Subcutaneous abdominal adipose tissue (tissue), 5 donors: ENCODE results near the gene SLC37A3.

Source experiments
- H3K27ac ChIP-seq: one replicate; pipeline ENCODE4 v1.7.0; 2013; ENCODE audit warnings: low read depth, mild to moderate bottlenecking, inconsistent platforms, low read length, moderate library complexity
- H3K27me3 ChIP-seq, 5 donors: one replicate each; pipeline ENCODE4 v1.7.0; 2013; ENCODE audit warnings: low read length in 5 of 5, inconsistent platforms in 1 of 5; ENCODE audit not compliant: control insufficient read depth in 5 of 5, insufficient read depth in 4 of 5
- H3K36me3 ChIP-seq, 5 donors: one replicate each; pipeline ENCODE4 v1.7.0; 2013; ENCODE audit warnings: low read length in 5 of 5; ENCODE audit not compliant: control insufficient read depth in 5 of 5, insufficient read depth in 5 of 5
- H3K4me1 ChIP-seq, 5 donors: one replicate each; pipeline ENCODE4 v1.7.0; 2013; ENCODE audit warnings: low read length in 5 of 5, mild to moderate bottlenecking in 3 of 5, moderate library complexity in 1 of 5; ENCODE audit not compliant: control insufficient read depth in 5 of 5, insufficient read depth in 5 of 5
- H3K4me3 ChIP-seq, 5 donors: one replicate each; pipeline ENCODE4 v1.7.0; 2013; ENCODE audit warnings: low read length in 5 of 5, low read depth in 1 of 5
- H3K9ac ChIP-seq, 5 donors: one replicate each; pipeline ENCODE4 v1.7.0; 2013; ENCODE audit warnings: low read length in 5 of 5, mild to moderate bottlenecking in 4 of 5, moderate library complexity in 3 of 5
- H3K9me3 ChIP-seq, 5 donors: one replicate each; pipeline ENCODE4 v1.7.0; 2013; ENCODE audit warnings: low read length in 5 of 5; ENCODE audit not compliant: control insufficient read depth in 5 of 5
- donor health status: healthy.
- donor health status: healthy.
- donor health status: healthy.
- donor health status: healthy.
- donor health status: healthy.

Gene SLC37A3

GRCh38 chr7:140402178-140402835, 4.0 kb upstream of the SLC37A3 start:
- H3K36me3 ChIP-seq = no peaks in the 10 kb centered on the region
- H3K4me3 ChIP-seq = no peak overlapping the region
- H3K27me3 ChIP-seq = peaks cover 0 to 8% (median 6%) of the 10 kb centered on the region in 5 donors
- no peaks in the 10 kb centered on the region for H3K9me3 ChIP-seq
- H3K9ac ChIP-seq = no peak overlapping the region
- peaks cover 0 to 16% (median 13%) of the 10 kb centered on the region in 5 donors for H3K4me1 ChIP-seq
- no peak overlapping the region for H3K27ac ChIP-seq

- Histone ChIP-seq H3K9me3 (no peaks in the 10 kb centered on the region), H3K4me3 (no peak overlapping the region), H3K36me3 (no peaks in the 10 kb centered on the region), H3K9ac (no peak overlapping the region), H3K27me3 (peaks cover 0 to 8% (median 6%) of the 10 kb centered on the region in 5 donors), H3K4me1 (peaks cover 0 to 24% (median 20%) of the 10 kb centered on the region in 5 donors), H3K27ac (no peak overlapping the region)
Observed at GRCh38 chr7:140400381-140400780, 2.1 kb upstream of the SLC37A3 start.

GRCh38 chr7:140398821-140399220, 491 bp upstream of the SLC37A3 start:
- Histone ChIP-seq H3K9ac (no peak overlapping the region), H3K36me3 (no peaks in the 10 kb centered on the region), H3K4me1 (peaks cover 0 to 21% (median 17%) of the 10 kb centered on the region in 5 donors), H3K27ac (no peak overlapping the region), H3K4me3 (peak overlapping the region in 3 of 5 donors; percentile 70 to 84 (median 82)), H3K27me3 (peaks cover 0 to 4% (median 3%) of the 10 kb centered on the region in 5 donors), H3K9me3 (no peaks in the 10 kb centered on the region)

- no peak overlapping the region for H3K27ac ChIP-seq
- H3K9ac ChIP-seq = no peak overlapping the region
- no peaks in the 10 kb centered on the region for H3K36me3 ChIP-seq
- peaks cover 0 to 26% (median 20%) of the 10 kb centered on the region in 5 donors for H3K4me1 ChIP-seq
- no peaks in the 10 kb centered on the region for H3K27me3 ChIP-seq
- H3K9me3 ChIP-seq = no peaks in the 10 kb centered on the region
- H3K4me3 ChIP-seq = no peak overlapping the region
Observed at GRCh38 chr7:140393756-140394306, 4.5 kb downstream of the SLC37A3 start.

GRCh38 chr7:140391634-140392033, 6.7 kb downstream of the SLC37A3 start:
- Histone ChIP-seq H3K9ac (no peak overlapping the region), H3K4me1 (peaks cover 0 to 14% (median 13%) of the 10 kb centered on the region in 5 donors), H3K4me3 (no peak overlapping the region), H3K36me3 (no peaks in the 10 kb centered on the region), H3K27me3 (no peaks in the 10 kb centered on the region), H3K9me3 (no peaks in the 10 kb centered on the region), H3K27ac (no peak overlapping the region)

- Histone ChIP-seq H3K9me3 (no peaks in the 10 kb centered on the region), H3K36me3 (no peaks in the 10 kb centered on the region), H3K9ac (no peak overlapping the region), H3K27ac (no peak overlapping the region), H3K27me3 (no peaks in the 10 kb centered on the region), H3K4me1 (peaks cover 0 to 10% (median 6%) of the 10 kb centered on the region in 5 donors), H3K4me3 (no peak overlapping the region)
Observed at GRCh38 chr7:140390466-140391190, 7.7 kb downstream of the SLC37A3 start.

GRCh38 chr7:140390034-140390433, 8.3 kb downstream of the SLC37A3 start:
- no peak overlapping the region for H3K9ac ChIP-seq
- H3K4me3 ChIP-seq = no peak overlapping the region
- peaks cover 0 to 10% (median 7%) of the 10 kb centered on the region in 5 donors for H3K4me1 ChIP-seq
- no peaks in the 10 kb centered on the region for H3K36me3 ChIP-seq
- H3K27me3 ChIP-seq = no peaks in the 10 kb centered on the region
- no peaks in the 10 kb centered on the region for H3K9me3 ChIP-seq
- H3K27ac ChIP-seq = no peak overlapping the region

GRCh38 chr7:140389445-140389844, 8.9 kb downstream of the SLC37A3 start:
- Histone ChIP-seq H3K27ac (no peak overlapping the region), H3K36me3 (no peaks in the 10 kb centered on the region), H3K27me3 (no peaks in the 10 kb centered on the region), H3K9me3 (no peaks in the 10 kb centered on the region), H3K4me3 (no peak overlapping the region), H3K9ac (no peak overlapping the region), H3K4me1 (peaks cover 0 to 11% (median 8%) of the 10 kb centered on the region in 5 donors)

GRCh38 chr7:140384894-140385545, 13.3 kb downstream of the SLC37A3 start:
- no peak overlapping the region for H3K4me3 ChIP-seq
- H3K4me1 ChIP-seq = peaks cover 0 to 4% (median 0%) of the 10 kb centered on the region in 5 donors
- no peaks in the 10 kb centered on the region for H3K9me3 ChIP-seq
- H3K27ac ChIP-seq = no peak overlapping the region
- no peak overlapping the region for H3K9ac ChIP-seq
- H3K27me3 ChIP-seq = no peaks in the 10 kb centered on the region
- H3K36me3 ChIP-seq = peaks cover 5 to 18% (median 9%) of the 10 kb centered on the region in 5 donors
